ENCODE measurements around the gene UCK2. TPM values are rescaled to one million over a fixed set of nuclear protein-coding genes. Genes with fewer than 3 reads are reported as not detected.

UCK2 gene
- total RNA-seq, 1 donor from 2014 or later, result 8.3 TPM

- H3K4me3 ChIP-seq, result no peak overlapping the region
- H3K9me3 ChIP-seq, result no peaks in the 10 kb centered on the region
- intact Hi-C loops (cut with DNase I), result no loop called here
- TF ChIP-seq CTCF (IDR thresholded peaks at IDR 0.05), result no peak
- DNase-seq, result no peak
- no peaks in the 10 kb centered on the region for H3K4me1 ChIP-seq
- H3K27me3 ChIP-seq (ENCODE audit: low read depth), result no peaks in the 10 kb centered on the region
- no peak for ATAC-seq
- no peaks in the 10 kb centered on the region for H3K36me3 ChIP-seq
- no peak overlapping the region for H3K27ac ChIP-seq
These were observed 114.6 kb downstream of the UCK2 start for GRCh38 chr1:165942062-165942461.

GRCh38 chr1:165942927-165943597, 115.6 kb downstream of the UCK2 start:
- intact Hi-C loops (cut with DNase I), result no loop called here
- Histone ChIP-seq H3K4me1 (no peaks in the 10 kb centered on the region), H3K36me3 (no peaks in the 10 kb centered on the region), H3K27ac (no peak overlapping the region), H3K4me3 (no peak overlapping the region), H3K27me3 (ENCODE audit: low read depth) (peaks cover under 1% of the 10 kb centered on the region), H3K9me3 (no peaks in the 10 kb centered on the region)
- DNase-seq (no peak), ATAC-seq (no peak)
- TF ChIP-seq CTCF (IDR thresholded peaks at IDR 0.05), result no peak

GRCh38 chr1:165945911-165946310, 118.5 kb downstream of the UCK2 start:
- no peak overlapping the region for H3K27ac ChIP-seq
- H3K4me3 ChIP-seq, result no peak overlapping the region
- no peak for TF ChIP-seq CTCF (IDR thresholded peaks at IDR 0.05)
- H3K27me3 ChIP-seq (ENCODE audit: low read depth), result peaks cover 5% of the 10 kb centered on the region
- ATAC-seq (no peak), DNase-seq (no peak)
- intact Hi-C loops (cut with DNase I), result no loop called here
- no peaks in the 10 kb centered on the region for H3K4me1 ChIP-seq
- no peaks in the 10 kb centered on the region for H3K9me3 ChIP-seq
- H3K36me3 ChIP-seq, result no peaks in the 10 kb centered on the region

GRCh38 chr1:165947797-165948455, 120.5 kb downstream of the UCK2 start:
- Histone ChIP-seq H3K27me3 (ENCODE audit: low read depth) (peaks cover 5% of the 10 kb centered on the region), H3K27ac (no peak overlapping the region), H3K4me3 (no peak overlapping the region), H3K4me1 (no peaks in the 10 kb centered on the region), H3K36me3 (no peaks in the 10 kb centered on the region), H3K9me3 (no peaks in the 10 kb centered on the region)
- ATAC-seq, result no peak
- no peak for TF ChIP-seq CTCF (IDR thresholded peaks at IDR 0.05)
- no peak for DNase-seq
- intact Hi-C loops (cut with DNase I), result no loop called here

GRCh38 chr1:165949335-165950130, 122.1 kb downstream of the UCK2 start:
- H3K27me3 ChIP-seq (ENCODE audit: low read depth), result peaks cover 5% of the 10 kb centered on the region
- H3K4me3 ChIP-seq, result no peak overlapping the region
- ATAC-seq (no peak), DNase-seq (no peak)
- intact Hi-C loops (cut with DNase I), result no loop called here
- TF ChIP-seq CTCF (IDR thresholded peaks at IDR 0.05), result no peak
- no peaks in the 10 kb centered on the region for H3K4me1 ChIP-seq
- no peaks in the 10 kb centered on the region for H3K36me3 ChIP-seq
- no peaks in the 10 kb centered on the region for H3K9me3 ChIP-seq
- H3K27ac ChIP-seq, result no peak overlapping the region
